HG02885 (cell line): ENCODE results near the gene GASK1A.
"Not testable (repeated sequence)": the region's sequence is repeated elsewhere in the genome, so short reads cannot be mapped to it uniquely, and the experiment has no call there.

Experiments
- ATAC-seq: cut with Tn5 transposase; IDR thresholded peaks from one replicate; pipeline ENCODE4 v1.9.1; 2021; ENCODE audit warnings: mild to moderate bottlenecking; ENCODE audit not compliant: unreplicated experiment, poor library complexity

The GASK1A gene

DNA sequence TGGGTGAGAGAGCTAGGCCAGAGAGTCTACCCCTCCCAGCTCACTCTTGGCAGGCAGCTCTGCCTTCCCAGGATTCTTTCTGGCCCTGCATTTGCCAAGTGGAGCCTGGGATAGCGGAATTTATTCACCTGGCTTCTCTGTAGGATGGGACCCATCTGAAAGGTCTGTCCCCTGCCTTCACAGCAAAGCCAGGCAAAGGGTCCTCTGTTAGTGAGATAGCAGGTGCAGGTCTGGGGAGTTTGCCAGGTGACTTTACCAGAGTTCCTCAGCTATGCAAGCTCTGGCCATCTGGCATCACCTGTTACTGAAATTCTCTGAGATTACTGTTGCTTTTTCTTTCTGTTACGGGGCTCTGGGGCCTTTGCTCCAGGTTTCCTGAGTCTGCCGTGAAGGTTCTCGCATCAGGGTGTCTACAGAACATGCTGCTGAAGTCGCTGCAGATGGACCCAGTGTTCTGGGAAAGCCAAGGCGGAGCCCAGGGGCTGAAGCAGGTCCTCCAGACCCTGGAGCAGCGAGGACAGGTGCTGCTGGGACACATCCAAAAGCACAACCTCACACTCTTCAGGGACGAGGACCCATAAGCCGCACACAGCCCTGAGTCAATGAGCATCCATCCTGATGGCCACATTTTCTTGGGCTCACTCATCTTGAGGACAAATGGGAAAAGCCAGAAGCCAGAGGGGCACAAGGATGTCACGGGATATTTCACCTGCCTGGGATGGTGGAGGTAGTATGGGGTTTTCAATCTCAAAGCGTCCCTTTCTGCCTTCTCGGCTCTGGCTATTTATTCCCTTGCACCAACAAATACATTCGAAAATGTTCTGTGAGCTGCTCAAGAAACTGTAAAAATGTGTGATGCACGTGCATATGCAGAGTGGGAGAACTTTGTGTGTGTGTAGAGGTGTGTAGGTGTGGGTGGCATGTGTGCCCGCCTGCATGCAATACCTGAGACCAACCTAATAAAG, 77.0 kb downstream of the GASK1A start:
- no peak for ATAC-seq

DNA sequence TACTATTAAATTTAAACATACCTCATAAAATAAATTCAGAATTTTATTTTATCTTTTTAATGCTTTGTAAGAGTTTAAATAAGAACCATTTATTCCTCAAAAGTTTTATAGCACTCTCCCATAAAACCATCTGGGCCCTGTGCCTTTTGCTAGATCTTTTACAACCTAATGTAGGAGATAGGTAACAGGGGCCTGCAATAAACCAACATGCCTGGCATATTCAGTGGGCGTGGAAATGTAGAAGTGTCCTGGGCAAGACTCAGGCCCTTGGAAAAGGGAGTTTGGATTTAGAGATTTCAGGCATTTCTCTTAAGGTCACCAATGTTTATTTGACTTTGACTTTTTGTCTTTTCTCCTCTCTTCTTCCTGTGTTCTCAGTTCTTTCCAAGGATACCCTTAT, 80.3 kb downstream of the GASK1A start:
- ATAC-seq = no peak

DNA sequence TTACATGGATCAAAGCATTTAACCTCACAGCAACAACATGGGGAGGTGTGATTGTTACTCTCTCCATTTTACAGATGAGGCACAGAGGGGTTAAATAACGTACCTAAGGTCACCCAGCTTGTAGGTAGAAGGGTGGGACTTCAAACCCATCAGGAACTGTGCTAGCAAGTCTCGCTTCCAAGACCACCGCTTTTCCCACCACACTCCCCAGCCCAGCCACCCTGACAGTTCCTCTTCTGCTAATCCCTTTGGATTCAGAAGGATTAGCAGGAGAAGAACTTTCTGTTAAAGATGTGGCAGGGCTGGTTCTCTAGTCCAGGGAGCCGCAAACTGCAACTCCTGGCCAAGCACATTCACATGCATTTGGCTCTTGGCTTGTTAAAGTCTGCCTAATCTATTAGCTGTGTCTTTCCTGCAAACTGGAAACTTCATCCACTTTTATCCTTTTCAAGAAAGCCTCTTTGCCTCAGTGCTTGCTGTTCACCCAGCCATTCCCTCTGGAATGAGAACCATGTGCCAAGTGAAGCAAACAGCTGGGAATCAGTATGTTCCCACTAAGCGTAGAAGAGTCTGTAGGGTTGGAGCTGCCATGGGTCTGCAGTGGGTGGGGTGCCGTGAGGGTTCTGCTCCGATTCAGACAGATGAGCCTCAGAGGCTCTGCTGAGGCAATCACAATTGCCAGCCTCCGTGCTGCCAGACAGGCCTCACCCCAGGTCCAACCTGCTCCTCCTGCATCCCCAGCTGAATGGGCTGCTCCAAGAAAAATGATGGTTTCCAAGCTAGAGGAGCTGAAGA, 82.2 kb downstream of the GASK1A start:
- ATAC-seq = no peak

DNA sequence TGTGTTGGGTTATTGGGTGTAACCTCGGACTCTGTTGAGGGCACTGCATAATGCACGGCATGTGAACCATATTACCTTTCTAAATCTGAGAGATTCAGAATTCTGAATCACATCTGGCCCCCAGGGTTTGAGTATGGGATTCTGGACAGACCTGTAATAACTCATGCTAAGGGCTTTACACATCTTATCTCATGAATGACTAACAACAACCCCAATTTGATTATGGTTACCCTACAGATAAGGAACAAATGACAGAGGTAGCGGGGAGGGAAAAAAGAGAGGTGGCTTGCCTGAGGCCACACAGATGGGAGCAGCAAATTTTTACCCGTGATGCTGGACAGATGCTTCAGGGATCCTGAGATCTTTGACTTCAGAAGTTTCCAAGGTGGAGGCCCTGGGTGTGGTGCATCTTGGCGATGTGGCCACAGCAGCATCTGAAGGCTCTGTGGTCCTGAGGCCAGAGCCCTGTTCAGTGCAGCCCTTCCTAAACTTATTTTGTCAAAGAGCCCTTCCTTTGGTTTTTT, 83.0 kb downstream of the GASK1A start:
- no peak for ATAC-seq

DNA sequence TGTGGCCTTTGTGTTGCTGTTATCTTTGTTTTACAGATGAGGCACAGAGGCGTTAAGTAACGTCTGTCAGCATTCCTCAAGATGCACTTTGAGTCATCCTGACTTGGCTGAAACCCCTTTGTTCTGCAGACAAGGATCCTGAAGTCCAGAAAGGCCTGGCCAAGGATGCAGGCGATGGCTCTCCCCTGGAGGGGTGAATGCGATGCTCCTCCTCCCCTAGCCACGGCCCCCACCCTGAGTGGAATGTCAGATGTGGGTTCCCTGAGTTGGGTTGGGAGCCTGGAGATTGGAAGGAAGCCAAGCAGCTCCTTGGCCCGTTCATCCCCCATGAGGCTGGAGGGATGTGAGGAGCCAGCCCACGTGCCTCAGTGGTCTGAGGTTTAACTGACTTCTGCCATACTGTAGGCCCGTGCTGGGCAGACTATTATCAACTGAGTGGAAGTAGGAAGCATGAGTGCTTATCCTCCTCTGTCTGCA, 83.5 kb downstream of the GASK1A start:
- no peak for ATAC-seq

DNA sequence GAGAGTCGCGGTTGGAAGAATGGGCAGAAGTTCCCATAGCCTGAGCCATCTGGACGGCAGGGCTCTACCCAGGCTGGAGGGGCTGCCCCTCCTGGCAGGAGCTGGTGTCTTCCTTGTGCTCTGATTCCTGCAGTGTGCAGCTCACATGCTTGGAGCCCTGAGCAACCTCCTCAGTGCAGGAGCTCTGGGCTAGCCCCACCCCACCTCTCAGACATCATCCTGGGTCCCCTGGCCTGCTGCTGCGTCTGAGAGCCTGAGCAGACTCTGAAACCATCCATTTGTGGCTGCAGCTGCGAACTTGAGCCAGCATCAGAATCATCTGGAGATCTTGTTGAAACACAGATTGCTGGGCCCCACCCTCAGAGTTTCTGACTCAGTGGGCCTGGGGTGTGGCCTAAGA, 84.0 kb downstream of the GASK1A start:
- no peak for ATAC-seq

DNA sequence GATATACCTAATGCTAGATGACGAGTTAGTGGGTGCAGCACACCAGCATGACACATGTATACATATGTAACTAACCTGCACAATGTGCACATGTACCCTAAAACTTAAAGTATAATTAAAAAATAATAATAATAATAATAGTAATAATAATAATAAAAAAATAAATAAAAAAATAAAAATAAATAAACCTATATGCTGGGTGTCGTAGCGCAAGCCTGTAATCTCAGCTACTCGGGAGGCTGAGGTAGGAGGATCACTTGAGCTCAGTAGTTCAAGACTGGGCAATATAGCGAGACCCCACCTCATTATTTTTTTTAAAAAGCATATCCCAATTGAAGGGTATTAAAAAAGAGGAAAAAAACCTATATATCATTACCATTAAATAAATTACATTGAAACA, 91.6 kb downstream of the GASK1A start:
- ATAC-seq = not testable (repeated sequence)

DNA sequence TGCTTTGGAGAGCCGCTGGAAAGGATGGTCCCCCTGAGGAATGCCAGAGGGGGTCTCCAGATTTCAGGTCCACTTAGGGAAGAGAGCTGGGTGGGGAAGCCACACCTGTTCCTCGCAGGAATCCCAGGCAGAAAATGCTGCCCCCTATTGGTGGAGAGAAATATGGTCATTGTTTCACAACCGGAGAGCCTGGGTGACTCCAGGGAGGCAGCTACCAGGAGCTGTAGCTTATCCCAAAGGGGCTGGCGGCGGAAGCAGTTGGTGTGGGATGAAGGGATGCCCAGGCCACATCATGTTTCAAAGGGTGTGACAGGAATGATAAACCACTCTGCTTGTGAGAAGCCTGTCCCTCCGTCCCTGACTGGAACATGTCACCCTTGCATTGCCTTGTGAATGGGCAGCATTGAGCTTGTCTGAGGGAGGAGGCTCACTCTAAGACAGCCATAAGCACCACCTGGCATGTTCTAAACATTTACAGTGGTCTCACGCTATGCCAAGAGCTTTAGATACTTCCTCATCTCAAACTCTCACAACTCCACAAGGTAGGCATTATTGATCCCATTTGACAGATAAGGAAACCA, 92.3 kb downstream of the GASK1A start:
- ATAC-seq = no peak

DNA sequence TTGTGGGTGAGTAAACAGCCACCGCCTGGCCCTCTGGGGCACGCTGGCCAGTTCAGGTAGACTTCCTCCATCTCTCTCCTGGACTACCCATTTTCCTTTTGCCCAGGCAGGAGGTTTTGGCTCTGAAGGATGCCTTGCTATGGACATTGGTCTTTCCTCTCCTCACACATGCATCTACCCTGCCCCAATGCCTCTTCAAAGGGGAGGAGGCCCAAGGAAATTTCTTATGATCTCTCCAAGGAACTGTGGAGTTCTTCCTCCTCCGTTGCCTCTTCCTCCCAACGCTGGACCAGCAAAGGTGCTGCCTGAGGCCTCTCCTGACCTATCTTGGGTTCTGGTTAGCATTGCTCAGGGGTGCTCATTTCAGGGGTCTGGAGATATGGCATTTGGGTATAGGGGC, 93.2 kb downstream of the GASK1A start:
- ATAC-seq = no peak

DNA sequence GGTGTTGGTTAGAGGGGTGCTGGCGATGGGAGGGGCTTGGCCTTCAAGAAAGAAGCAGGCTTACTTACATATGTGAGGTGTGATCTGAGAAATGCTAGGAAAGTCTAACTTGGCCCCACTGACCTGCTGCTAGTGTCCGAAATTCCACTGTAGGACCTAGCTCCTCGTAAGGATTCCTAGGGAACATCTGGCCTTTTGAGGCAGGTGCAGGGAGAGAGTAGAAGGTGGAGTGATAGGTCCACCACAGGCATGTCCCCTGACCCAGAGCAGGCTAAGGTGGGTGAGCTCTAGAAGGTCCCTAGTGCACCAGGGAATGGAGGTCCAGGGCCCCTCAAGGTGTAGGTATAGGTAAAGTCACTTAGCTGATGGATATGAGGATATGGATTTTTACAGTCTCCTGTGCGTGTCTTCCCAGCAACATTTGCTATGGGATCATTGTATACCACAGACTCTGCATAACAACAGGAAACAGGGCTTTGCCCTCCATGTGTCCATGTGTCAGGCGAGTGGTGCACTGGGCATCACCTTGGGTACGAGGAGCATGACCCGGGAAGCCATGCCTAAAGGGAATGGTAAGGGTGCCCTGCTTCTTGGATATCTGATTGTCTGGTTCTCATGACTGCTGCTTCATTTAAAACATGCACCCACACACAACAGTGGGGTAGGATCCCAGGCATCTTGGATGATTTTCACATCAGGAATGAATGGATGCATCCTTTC, 94.2 kb downstream of the GASK1A start:
- ATAC-seq = no peak

DNA sequence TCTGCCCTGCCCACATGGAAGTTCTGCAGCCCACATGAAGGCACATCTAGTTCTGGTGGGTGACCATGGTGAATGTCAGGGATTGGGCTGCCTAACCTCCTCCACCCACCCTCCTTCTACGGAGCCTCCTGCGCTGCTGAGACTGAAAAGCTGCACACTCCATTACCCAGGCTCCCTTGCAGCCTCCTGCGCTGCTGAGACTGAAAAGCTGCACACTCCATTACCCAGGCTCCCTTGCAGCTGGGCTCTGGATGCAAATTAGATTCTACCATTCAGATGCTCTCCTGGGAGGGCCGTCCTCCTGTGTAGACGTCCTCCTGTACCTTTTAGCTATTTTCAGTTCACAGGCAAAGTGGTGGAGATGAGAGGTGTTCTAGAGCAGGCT, 94.7 kb downstream of the GASK1A start:
- no peak for ATAC-seq

DNA sequence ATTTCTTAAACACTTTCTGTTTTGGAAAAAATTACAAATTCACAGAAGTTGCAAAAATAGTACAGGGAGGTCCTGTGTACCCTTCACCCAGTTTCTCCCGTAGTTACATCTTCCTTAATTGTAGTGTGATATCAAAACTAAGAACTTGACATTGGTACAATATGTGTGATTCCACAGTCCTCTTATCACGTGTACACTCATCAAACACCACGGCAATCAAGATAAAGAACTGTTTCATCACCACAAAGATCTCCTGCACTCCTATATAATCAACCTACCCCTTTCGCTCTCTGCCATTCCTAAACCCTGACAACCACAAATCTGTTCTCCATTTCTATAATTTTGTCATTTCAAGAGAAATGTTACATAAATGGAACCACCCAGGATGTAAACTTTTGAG, 95.4 kb downstream of the GASK1A start:
- ATAC-seq = no peak

DNA sequence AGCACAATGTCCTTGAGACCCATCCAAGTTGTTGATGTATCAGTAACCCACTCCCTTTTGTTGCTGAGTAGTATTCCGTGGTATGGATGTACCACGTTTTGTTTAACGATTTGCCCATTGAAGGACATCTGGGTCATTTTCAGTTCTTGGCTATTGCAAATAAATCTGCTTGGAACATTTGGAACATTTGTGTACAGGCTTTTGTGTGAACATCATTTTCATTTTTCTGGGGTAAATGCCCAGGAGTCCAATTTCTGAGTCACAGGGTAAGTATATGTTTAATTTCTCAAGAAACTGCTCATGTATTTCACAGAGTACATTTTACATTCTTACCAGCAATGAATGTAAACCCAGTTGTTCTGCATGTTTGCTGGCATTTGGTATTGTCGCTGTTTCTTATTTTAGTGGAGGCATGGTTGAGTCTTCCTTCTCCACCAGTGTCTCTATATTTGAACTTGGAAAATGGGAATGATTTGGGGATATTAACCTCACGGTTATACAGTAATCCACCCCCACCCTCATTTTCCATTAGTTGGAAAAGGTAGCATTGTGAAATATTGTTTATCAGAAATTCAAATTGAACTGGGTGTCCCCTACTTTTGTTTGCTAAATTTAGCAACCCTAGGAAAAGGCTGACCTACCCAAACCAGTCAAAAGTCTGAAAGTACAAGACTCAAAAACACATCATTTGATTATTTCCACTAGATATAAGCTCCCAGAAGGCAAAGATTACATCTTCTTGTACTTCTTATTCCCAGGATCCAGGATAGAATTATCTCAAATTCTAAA, 96.0 kb downstream of the GASK1A start:
- ATAC-seq = no peak

DNA sequence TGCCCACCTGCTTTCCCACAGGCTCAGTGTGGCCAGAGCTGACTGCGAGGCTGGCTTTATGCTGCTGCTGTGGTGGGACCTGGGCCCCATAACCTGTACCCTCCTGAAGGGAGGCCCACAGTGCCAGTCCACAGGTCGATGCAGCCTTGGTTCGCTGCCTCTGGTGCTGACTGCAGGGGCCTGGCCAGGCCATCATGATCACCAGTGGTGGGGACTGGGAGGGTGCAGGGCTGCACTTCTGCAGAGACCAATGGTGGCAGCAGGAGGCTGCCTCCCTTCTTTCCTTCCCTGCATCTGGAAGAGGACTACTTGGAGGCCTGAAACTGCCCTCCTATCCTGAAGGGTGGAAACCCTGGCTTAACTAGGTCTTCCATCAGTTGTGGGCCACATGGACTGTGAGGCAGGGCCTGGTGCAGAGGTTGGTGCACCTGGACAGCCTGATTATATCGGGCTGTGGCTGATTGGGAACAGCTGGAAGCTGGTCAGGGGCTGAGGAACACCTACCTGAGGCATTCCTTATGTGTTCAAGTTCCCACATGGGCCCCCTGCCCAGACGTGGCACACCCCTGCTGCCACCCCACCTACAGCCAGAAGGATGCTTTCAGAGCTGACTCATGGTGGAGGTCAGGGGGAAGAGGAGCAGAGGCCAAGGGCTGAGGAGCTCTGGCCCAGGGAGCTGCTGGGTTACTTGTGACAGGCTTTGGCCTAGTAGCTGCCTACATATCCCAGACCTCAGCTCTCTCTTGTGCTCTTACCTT, 97.0 kb downstream of the GASK1A start:
- ATAC-seq = no peak

DNA sequence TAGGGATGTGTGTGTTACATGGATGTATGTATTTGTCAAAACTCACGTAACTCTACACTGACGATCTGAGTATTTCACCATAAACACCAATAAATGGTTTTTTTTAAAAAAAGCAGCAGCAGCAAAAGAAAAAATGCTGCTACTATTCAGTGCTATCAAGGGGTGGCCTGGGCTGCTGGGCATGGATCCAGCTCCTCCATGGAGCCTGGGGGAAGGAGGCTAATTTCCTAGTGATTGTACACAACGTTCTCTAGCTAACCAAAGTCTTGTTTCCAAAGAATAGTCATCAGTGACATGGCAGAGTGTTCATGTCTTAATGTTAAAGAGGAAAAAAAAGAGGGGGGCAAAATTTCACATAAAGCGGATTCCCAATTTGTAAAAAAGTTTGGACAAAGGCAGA, 97.7 kb downstream of the GASK1A start:
- ATAC-seq = no peak

DNA sequence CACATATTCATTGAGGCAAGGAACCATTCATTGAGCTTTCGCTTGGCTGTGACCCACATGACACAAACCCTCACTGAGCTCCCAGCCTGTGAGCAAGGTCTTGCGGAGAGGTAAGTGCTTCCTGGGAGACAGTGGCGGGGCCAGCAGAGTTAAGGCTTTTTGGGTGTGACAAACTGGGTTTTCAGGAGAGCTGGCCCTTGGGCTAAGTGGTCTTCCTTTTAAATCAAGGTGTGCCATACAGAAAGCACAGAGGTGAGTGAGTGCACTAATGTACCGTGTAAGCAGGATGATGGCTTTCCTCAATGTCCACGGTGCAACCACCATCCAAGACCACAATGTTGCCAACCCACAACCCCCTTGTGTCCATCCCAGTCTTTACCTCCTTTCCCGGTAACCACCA, 98.2 kb downstream of the GASK1A start:
- no peak for ATAC-seq

DNA sequence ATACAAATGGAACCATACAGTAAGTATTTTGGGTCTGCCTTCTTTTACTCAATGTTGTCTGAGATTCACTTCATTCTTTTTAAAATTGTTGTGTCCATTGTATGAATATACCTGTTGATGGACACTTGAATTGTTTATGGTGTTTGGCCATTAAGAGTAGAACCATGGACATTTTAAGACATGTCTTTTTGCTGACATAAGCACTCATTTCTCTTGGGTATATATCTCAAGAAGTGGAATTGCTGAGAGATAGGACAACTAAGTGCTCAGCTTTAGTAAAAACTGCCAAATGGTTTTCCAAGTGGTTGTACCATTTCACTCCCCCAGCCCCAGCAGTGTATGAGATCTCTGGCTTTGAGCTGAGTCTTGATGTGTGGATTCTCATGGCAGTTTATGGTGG, 98.6 kb downstream of the GASK1A start:
- no peak for ATAC-seq

DNA sequence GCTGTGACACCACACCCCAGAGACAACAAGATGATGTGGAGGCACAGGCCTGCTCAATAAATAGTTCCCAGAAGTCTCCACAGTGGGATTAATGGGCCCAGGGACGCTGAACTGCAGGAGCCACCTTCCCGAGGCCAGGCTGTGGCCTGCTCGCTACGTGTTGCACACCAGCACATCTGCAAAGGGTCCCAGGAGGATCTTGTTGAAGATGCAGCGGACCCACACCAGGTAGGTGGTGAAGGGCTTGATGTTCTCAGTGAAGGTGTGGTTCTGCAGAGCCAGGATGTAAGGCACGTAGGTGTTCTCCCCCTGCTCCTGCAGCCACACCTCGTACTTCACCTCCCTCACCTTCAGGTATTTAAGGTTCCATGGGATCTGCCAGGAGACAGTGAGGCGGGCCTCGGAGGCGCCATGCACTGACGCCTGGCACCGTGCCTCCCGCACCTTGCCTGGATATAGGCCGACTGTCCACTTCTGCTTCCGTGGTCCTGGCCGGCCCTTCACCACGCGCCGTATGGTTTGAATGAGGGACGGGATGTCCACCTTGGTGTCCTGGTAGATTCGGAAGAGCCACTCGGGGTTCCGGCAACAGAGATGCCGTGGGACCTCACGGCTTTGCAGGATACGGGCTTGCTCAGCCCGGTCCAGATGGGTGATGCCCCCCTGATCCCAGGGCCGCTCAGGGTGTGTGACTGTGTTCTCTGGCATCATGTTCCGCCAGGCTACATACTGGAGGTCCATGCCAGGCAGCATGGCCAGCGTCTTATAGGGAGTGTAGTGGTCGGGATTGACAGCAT, 100.6 kb downstream of the GASK1A start:
- ATAC-seq = no peak
